Measurements from ENCODE around the gene RRH. TPM values are rescaled to one million over a fixed set of nuclear protein-coding genes. Genes with fewer than 3 reads are reported as not detected.
"Not testable (repeated sequence)": the region's sequence is repeated elsewhere in the genome, so short reads cannot be mapped to it uniquely, and the experiment has no call there.

RRH gene
- total RNA-seq: not detected
- not detected for polyA plus RNA-seq

GRCh38 chr4:109827672-109828071, at the start of gene RRH:
Gene RRH (plus strand): TSS chr4:109827972. CDS start chr4:109828028, 56 bp downstream.
- no peak within 1 kb of the TSS for H3K4me3 ChIP-seq
- H3K27me3 ChIP-seq: no peaks in the 10 kb centered on the region
- DNase-seq: no peak
- WGBS, 2 donors: 93 to 95% methylated on average over 2 of the region's 2 CpGs
- no peak for TF ChIP-seq CTCF (IDR thresholded peaks at IDR 0.05)
- TF ChIP-seq POLR2AphosphoS5 (IDR thresholded peaks at IDR 0.05): no peak
- no peaks in the 10 kb centered on the region for H3K4me1 ChIP-seq
- intact Hi-C loops (cut with DNase I): no loop called here
- H3K36me3 ChIP-seq: peaks cover 0 to 30% (median 5%) of the 10 kb centered on the region in 4 donors
- H3K9me3 ChIP-seq: no peaks in the 10 kb centered on the region
- H3K27ac ChIP-seq: no peak within 1 kb of the TSS

DNA sequence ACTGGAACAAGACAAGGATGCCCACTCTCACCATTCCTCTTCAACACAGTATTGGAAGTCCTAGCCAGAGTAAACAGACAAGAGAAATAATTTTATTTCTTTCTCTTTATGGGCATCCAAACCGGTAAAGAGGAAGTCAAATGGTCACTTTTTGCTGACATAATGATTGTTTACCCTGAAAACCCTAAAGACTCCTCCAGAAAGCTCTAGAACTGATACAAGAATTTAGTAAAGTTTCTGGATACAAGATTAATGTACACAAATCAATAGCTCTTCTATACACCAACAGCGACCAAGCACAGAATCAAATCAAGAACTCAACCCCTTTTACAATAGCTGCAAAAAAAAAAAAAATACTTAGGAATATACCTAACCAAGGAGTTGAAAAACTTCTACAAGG, 45.7 kb upstream of the RRH start:
- H3K4me3 ChIP-seq; intact Hi-C loops (cut with DNase I); H3K4me1 ChIP-seq; DNase-seq; H3K36me3 ChIP-seq; H3K9me3 ChIP-seq; H3K27ac ChIP-seq; H3K27me3 ChIP-seq: not testable (repeated sequence)
- 82 to 83% methylated on average over 2 of the region's 2 CpGs for WGBS, 2 donors

- H3K9me3 ChIP-seq: no peaks in the 10 kb centered on the region
- H3K4me3 ChIP-seq: no peak overlapping the region
- no peak for DNase-seq
- no peak for TF ChIP-seq POLR2A (IDR thresholded peaks at IDR 0.05)
- TF ChIP-seq CTCF (IDR thresholded peaks at IDR 0.05): no peak
- TF ChIP-seq POLR2AphosphoS5 (IDR thresholded peaks at IDR 0.05): no peak
- no peak for TF ChIP-seq EP300 (IDR thresholded peaks at IDR 0.05)
- H3K4me1 ChIP-seq: no peaks in the 10 kb centered on the region
- no peak overlapping the region for H3K27ac ChIP-seq
- H3K27me3 ChIP-seq: no peaks in the 10 kb centered on the region
- intact Hi-C loops (cut with DNase I): no loop called here
- WGBS, 2 donors: 94 to 95% methylated on average over 1 of the region's 1 CpG
- no peaks in the 10 kb centered on the region for H3K36me3 ChIP-seq
Measured at GRCh38 chr4:109786846-109787245, 40.9 kb upstream of the RRH start.

DNA sequence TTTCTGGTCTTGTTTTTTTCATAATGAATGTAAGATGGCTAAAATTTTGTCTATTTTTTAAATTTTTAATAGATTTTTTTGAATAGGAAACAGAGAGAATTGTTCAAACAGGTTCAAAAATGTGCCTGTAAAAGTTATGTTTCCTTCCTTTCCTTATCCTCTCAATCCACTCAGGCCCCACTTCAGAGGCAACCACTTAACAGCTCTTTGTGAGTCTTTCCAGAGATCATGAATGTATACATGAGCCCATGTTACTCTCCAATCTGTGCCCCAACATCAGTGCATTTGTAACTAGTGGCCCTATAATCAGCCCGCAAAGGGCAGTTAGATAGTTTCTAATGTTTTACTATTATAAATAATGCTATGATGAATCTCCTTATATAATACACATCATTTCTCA, 40.0 kb upstream of the RRH start:
- no peak overlapping the region for H3K27ac ChIP-seq
- H3K27me3 ChIP-seq: no peaks in the 10 kb centered on the region
- no peak for DNase-seq
- H3K4me1 ChIP-seq: no peaks in the 10 kb centered on the region
- H3K4me3 ChIP-seq: no peak overlapping the region
- no peak for TF ChIP-seq CTCF (IDR thresholded peaks at IDR 0.05)
- TF ChIP-seq POLR2A (IDR thresholded peaks at IDR 0.05): no peak
- TF ChIP-seq POLR2AphosphoS5 (IDR thresholded peaks at IDR 0.05): no peak
- TF ChIP-seq EP300 (IDR thresholded peaks at IDR 0.05): no peak
- 84 to 91% methylated on average over 1 of the region's 1 CpG for WGBS, 2 donors
- H3K9me3 ChIP-seq: no peaks in the 10 kb centered on the region
- no peaks in the 10 kb centered on the region for H3K36me3 ChIP-seq
- intact Hi-C loops (cut with DNase I): no loop called here

DNA sequence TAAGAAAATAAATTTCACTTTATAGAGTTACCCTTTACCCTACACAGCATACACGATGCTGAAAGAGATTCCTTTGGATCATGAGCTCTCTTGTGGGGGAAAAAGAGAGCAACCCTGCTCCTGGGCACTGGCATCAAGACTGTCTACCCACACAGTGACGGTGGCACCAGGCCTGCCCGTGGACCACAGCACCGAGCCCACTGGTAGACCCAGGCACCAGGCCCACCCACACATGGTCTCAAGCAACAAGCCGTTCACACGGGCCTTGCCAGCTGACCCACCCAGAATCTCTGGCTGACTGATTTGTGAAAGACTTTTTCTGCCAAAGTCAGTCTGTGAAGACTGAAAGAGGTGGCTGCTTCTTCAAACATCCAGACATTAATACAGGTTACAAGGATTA, 32.7 kb upstream of the RRH start:
- no peaks in the 10 kb centered on the region for H3K4me1 ChIP-seq
- intact Hi-C loops (cut with DNase I): no loop called here
- H3K27me3 ChIP-seq: no peaks in the 10 kb centered on the region
- H3K4me3 ChIP-seq: no peak overlapping the region
- no peaks in the 10 kb centered on the region for H3K36me3 ChIP-seq
- peaks cover 0 to 6% (median 3%) of the 10 kb centered on the region in 4 donors for H3K9me3 ChIP-seq
- WGBS, 2 donors: 91 to 95% methylated on average over 6 of the region's 6 CpGs
- no peak for DNase-seq
- TF ChIP-seq POLR2AphosphoS5 (IDR thresholded peaks at IDR 0.05) (no peak), POLR2A (IDR thresholded peaks at IDR 0.05) (no peak), EP300 (IDR thresholded peaks at IDR 0.05) (no peak), CTCF (IDR thresholded peaks at IDR 0.05) (no peak)
- H3K27ac ChIP-seq: no peak overlapping the region
